ENCODE measurements around the gene DUSP22. TPM values are rescaled to one million over a fixed set of nuclear protein-coding genes. Genes with fewer than 3 reads are reported as not detected.
"Not testable (repeated sequence)": the region's sequence is repeated elsewhere in the genome, so short reads cannot be mapped to it uniquely, and the experiment has no call there.

DUSP22 gene
- total RNA-seq, 1 donor from 2014 or later = 22.5 TPM

DNA sequence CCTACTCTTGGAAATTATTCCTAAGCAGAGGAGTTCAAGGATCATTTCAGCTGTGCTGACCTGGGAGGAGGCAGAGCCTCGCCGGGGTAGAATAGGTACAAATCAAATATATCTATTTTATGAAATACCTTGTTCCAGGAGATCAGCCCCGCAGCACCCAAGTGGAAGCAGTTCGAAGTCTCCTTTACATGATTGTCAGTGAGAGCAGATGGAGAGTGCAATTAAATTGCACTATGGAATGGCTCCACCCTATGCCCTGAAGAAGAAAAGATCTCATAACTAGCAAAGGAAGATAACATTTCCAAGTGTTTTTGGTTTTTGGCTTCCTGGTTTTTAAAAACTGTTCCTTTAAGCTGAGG is 31.4 kb downstream of the DUSP22 start:
- Mint-ChIP-seq H3K4me3 (no peak overlapping the region), H3K4me1 (peaks cover 13% of the 10 kb centered on the region), H3K27me3 (no peaks in the 10 kb centered on the region), H3K36me3 (ENCODE audit: low read depth) (peaks cover 4% of the 10 kb centered on the region), H3K27ac (no peak overlapping the region), H3K9me3 (no peaks in the 10 kb centered on the region)
- DNase-seq = no peak
- intact Hi-C loops (cut with micrococcal nuclease) = no loop called here

GRCh38 chr6:324116-324728 is 31.9 kb downstream of the DUSP22 start:
- Mint-ChIP-seq H3K36me3 (ENCODE audit: low read depth) (peaks cover 2% of the 10 kb centered on the region), H3K9me3 (no peaks in the 10 kb centered on the region), H3K27ac (no peak overlapping the region), H3K27me3 (no peaks in the 10 kb centered on the region), H3K4me1 (peaks cover 11% of the 10 kb centered on the region), H3K4me3 (no peak overlapping the region)
- no peak for DNase-seq
- intact Hi-C loops (cut with micrococcal nuclease) = no loop called here

DNA sequence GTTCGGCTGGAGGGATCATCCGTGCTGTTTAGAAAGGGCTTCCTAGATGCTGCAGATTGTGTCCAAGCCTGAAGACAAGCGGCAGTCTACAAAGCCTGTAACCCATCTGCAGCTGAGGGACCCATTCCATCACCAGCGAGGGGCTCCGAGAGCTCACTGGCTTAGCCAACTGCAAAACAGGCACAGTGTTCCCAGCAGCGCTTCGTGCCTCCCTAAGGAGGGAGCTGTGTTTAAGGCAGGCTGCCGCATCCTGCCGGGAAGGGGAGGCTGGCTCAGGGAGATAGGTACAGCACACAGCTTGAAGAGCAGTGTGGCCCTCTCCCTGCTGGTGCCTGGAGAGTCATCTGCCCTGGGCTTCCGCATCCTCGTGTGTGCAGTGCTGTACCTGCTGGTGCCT is 32.4 kb downstream of the DUSP22 start:
- no peak for DNase-seq
- intact Hi-C loops (cut with micrococcal nuclease) = no loop called here
- Mint-ChIP-seq H3K9me3 (no peaks in the 10 kb centered on the region), H3K4me3 (no peak overlapping the region), H3K27ac (no peak overlapping the region), H3K4me1 (peaks cover 6% of the 10 kb centered on the region), H3K36me3 (ENCODE audit: low read depth) (no peaks in the 10 kb centered on the region), H3K27me3 (no peaks in the 10 kb centered on the region)

DNA sequence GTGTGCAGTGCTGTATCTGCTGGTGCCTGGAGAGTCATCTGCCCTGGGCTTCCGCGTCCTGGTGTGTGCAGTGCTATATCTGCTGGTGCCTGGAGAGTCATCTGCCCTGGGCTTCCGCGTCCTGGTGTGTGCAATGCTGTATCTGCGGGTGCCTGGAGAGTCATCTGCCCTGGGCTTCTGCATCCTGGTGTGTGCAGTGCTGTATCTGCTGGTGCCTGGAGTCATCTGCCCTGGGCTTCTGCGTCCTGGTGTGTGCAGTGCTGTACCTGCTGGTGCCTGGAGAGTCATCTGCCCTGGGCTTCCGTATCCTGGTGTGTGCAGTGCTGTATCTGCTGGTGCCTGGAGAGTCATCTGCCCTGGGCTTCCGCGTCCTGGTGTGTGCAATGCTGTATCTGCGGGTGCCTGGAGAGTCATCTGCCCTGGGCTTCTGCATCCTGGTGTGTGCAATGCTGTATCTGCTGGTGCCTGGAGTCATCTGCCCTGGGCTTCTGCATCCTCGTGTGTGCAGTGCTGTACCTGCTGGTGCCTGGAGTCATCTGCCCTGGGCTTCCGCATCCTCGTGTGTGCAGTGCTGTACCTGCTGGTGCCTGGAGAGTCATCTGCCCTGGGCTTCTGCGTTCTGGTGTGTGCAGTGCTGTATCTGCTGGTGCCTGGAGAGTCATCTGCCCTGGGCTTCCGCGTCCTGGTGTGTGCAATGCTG is 33.0 kb downstream of the DUSP22 start:
- not testable (repeated sequence) for H3K36me3 Mint-ChIP-seq (ENCODE audit: low read depth)

DNA sequence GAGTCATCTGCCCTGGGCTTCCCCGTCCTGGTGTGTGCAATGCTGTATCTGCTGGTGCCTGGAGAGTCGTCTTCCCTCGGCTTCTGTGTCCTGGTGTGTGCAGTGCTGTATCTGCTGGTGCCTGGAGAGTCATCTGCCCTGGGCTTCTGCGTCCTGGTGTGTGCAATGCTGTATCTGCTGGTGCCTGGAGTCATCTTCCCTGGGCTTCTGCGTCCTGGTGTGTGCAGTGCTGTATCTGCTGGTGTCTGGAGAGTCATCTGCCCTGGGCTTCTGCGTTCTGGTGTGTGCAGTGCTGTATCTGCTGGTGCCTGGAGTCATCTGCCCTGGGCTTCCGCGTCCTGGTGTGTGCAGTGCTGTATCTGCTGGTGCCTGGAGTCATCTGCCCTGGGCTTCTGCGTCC is 33.8 kb downstream of the DUSP22 start:
- not testable (repeated sequence) for H3K9me3 Mint-ChIP-seq, H3K27ac Mint-ChIP-seq

More for the DNA sequence above, 33.0 kb downstream of the DUSP22 start:
- H3K4me3 Mint-ChIP-seq; H3K27me3 Mint-ChIP-seq; DNase-seq; intact Hi-C loops (cut with micrococcal nuclease); H3K9me3 Mint-ChIP-seq; H3K4me1 Mint-ChIP-seq; H3K27ac Mint-ChIP-seq: not testable (repeated sequence)

DNA sequence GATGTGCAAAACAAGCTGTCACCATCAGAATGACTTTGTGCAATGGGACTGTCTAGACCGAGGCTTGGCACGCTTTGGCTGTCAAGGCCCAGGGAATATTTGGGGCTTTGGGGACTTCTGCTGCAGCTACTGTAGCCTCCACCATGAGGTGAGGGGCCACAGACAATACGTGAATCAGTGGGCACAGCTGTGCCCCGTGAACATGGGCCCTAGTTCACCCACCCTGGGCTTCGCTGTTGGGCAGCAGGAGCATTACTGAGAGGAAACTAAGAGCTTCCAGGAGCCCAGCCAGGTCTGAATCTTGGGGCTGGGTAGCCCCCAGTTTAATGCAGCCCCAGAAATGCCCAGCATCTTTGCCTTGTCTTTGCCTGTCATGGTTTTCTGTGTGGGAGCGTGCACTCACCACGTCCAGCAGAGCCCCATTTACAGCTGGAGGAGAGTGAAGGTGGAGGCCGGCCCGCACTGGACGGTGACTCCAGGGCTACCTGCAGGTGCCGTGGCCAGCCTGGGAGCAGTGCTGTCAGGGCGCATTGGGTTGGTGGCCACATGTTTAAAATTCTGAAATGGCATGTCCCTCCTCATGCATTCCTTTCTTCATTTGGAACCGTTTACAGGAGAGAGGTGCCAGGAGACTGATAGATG is 34.7 kb downstream of the DUSP22 start:
- no peak for DNase-seq
- H3K27ac Mint-ChIP-seq = no peak overlapping the region
- intact Hi-C loops (cut with micrococcal nuclease) = no loop called here
- H3K4me3 Mint-ChIP-seq = no peak overlapping the region
- peaks cover 6% of the 10 kb centered on the region for H3K4me1 Mint-ChIP-seq
- H3K9me3 Mint-ChIP-seq = no peaks in the 10 kb centered on the region
- no peaks in the 10 kb centered on the region for H3K36me3 Mint-ChIP-seq (ENCODE audit: low read depth)
- H3K27me3 Mint-ChIP-seq = no peaks in the 10 kb centered on the region

More for the DNA sequence above, 33.8 kb downstream of the DUSP22 start:
- H3K36me3 Mint-ChIP-seq (ENCODE audit: low read depth); H3K4me1 Mint-ChIP-seq; H3K4me3 Mint-ChIP-seq; intact Hi-C loops (cut with micrococcal nuclease); DNase-seq; H3K27me3 Mint-ChIP-seq: not testable (repeated sequence)

DNA sequence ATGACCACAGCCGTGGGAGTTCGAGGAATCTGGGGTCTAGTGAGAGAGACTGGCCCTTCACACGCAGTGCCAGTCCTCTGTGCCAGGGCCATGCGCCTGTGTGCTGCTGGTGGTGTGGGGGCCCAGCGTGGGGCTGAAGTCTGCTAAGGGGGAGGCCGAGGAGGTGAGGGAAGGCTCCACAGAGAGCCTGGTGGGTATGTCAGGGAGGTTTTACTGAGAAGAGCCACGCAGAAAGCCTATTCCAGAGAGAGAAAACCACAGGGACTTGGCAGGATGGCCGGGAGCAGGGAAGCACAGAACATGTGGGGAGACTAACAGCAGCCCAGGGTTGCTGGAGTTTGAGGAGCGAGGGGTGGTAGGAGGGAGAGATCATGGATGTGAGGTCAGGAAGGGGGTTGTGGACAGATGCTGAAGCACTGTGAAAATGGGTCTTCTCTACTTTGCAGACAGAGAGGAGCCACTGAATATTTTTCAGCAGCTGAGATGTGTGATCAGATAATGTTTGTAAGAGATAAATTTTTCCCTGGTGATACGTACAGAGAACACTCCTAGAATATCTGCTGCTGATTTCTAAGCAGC is 35.3 kb downstream of the DUSP22 start:
- Mint-ChIP-seq H3K27me3 (no peaks in the 10 kb centered on the region), H3K27ac (no peak overlapping the region), H3K4me3 (no peak overlapping the region), H3K4me1 (peaks cover 6% of the 10 kb centered on the region), H3K36me3 (ENCODE audit: low read depth) (no peaks in the 10 kb centered on the region), H3K9me3 (no peaks in the 10 kb centered on the region)
- no peak for DNase-seq
- intact Hi-C loops (cut with micrococcal nuclease) = no loop called here

- H3K9me3 Mint-ChIP-seq = no peaks in the 10 kb centered on the region
- H3K36me3 Mint-ChIP-seq (ENCODE audit: low read depth) = no peaks in the 10 kb centered on the region
- H3K27ac Mint-ChIP-seq = no peak overlapping the region
- H3K4me1 Mint-ChIP-seq = peaks cover 6% of the 10 kb centered on the region
- no peak overlapping the region for H3K4me3 Mint-ChIP-seq
- no peaks in the 10 kb centered on the region for H3K27me3 Mint-ChIP-seq
- no peak for DNase-seq
- intact Hi-C loops (cut with micrococcal nuclease) = no loop called here
These were observed 35.9 kb downstream of the DUSP22 start for GRCh38 chr6:328136-328670.

DNA sequence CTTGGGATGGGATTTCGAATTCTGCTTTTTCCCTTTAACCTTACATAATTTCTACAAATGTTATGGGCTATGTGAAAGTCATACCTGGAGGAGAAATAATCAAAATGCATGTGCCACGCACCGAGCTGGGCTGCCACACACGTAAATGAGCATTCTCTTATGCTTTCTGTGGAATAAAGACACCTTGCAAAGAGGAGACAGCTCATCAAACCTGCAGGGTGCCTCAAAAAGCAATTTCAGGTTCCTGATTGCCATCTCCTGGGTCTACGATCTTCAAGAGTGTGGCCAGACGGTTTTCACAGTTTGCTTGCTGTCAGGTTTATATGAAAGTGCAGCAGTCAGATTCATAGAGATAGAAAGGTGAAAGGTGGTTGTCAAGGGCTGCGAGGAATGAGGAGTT is 36.6 kb downstream of the DUSP22 start:
- Mint-ChIP-seq H3K27me3 (no peaks in the 10 kb centered on the region), H3K4me3 (no peak overlapping the region), H3K9me3 (no peaks in the 10 kb centered on the region), H3K36me3 (ENCODE audit: low read depth) (no peaks in the 10 kb centered on the region), H3K27ac (no peak overlapping the region), H3K4me1 (peaks cover 6% of the 10 kb centered on the region)
- DNase-seq = no peak
- intact Hi-C loops (cut with micrococcal nuclease) = no loop called here

DNA sequence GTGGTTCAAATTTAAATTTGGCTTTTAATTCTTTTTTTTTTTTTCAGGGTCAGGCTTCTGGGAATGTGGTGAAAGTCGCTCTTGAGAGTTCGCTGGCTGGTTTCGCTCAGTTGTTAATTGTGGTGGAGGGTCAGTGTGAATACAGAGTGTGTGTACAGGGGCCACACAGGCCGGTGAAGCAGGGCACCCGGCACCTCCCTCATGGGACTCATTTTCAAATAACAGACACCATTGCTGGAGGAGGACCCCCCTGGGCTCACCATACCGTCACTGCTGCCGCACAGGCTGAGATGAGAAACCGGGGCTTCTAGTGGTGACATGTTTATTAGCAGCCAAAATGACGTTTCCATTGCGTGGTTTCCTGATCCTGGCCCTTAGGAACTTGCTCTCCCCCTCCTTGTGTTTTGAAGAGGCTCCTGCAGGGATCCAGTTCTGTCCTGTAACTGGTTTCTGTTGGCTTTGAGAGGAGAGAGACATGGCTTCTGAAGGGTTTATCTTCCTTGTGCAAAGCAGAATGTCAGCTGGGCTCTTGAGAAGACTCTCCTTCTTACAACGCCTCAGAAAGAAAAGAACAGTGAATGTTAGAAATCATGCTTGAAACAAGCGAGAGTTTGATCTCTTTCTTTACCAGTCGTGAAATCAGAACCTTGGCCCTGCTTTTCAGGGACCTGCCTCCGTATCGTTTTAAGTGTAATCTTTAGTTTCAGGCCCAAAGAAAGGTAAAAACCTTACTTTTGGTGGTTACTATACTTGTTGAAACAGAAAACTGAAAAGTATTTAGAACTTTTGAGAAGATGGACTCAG is 37.8 kb downstream of the DUSP22 start:
- no peak for DNase-seq
- Mint-ChIP-seq H3K27me3 (no peaks in the 10 kb centered on the region), H3K27ac (no peak overlapping the region), H3K4me3 (no peak overlapping the region), H3K36me3 (ENCODE audit: low read depth) (no peaks in the 10 kb centered on the region), H3K9me3 (no peaks in the 10 kb centered on the region), H3K4me1 (peaks cover 6% of the 10 kb centered on the region)
- intact Hi-C loops (cut with micrococcal nuclease) = no loop called here

- H3K27me3 Mint-ChIP-seq = no peaks in the 10 kb centered on the region
- no peaks in the 10 kb centered on the region for H3K36me3 Mint-ChIP-seq (ENCODE audit: low read depth)
- no peaks in the 10 kb centered on the region for H3K9me3 Mint-ChIP-seq
- H3K27ac Mint-ChIP-seq = no peak overlapping the region
- intact Hi-C loops (cut with micrococcal nuclease) = no loop called here
- peaks cover 9% of the 10 kb centered on the region for H3K4me1 Mint-ChIP-seq
- H3K4me3 Mint-ChIP-seq = no peak overlapping the region
- DNase-seq = no peak
These were observed 38.7 kb downstream of the DUSP22 start for GRCh38 chr6:330948-331347.

DNA sequence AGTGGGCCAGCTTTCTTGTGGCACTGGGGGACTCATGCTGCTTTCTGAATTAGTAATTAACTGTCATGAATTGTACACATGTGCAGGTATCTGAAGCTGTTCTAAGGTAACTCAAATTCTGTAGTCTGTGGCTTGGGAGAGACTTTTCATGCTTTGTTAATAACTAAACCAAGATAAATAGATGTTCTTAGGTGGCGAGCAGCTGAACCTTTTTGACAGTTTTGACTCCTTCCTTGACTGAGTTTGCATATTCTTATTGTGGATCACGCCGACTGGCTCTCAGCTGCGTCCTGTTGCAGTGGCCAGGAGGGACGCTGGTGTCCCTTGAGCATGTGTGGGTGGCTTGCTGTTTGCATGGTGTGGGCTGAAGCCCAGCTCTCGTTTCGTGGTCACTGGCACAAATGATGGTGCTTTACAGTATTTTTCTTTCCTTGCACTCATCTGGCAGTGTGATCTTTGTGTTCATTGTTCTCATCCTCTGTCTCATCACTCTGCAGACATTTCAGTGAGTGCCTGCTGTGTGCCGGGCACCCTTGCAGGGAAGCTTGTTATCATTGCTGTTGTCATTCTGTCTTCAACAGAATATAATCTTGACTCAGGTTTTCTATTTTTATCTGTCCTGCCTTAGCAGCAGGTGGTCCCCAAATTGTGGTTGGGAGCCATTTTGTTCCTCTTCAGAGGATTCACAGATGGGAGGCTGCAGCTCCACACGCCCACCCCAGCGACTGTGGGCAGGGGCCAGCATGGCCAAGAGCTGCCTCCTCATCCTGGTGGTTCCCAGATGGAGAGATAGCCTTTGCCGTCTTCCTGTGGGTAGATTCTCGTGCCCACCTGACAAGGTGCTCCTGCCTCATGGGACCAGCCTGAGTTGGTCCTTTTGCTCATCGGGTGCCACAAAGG is 39.6 kb downstream of the DUSP22 start:
- no peak overlapping the region for H3K4me3 Mint-ChIP-seq
- DNase-seq = no peak
- intact Hi-C loops (cut with micrococcal nuclease) = no loop called here
- H3K4me1 Mint-ChIP-seq = peaks cover 18% of the 10 kb centered on the region
- no peaks in the 10 kb centered on the region for H3K36me3 Mint-ChIP-seq (ENCODE audit: low read depth)
- H3K9me3 Mint-ChIP-seq = no peaks in the 10 kb centered on the region
- H3K27ac Mint-ChIP-seq = no peak overlapping the region
- H3K27me3 Mint-ChIP-seq = no peaks in the 10 kb centered on the region

GRCh38 chr6:332671-333070 is 40.4 kb downstream of the DUSP22 start:
- DNase-seq = no peak
- no peaks in the 10 kb centered on the region for H3K27me3 Mint-ChIP-seq
- H3K27ac Mint-ChIP-seq = no peak overlapping the region
- H3K9me3 Mint-ChIP-seq = no peaks in the 10 kb centered on the region
- H3K36me3 Mint-ChIP-seq (ENCODE audit: low read depth) = no peaks in the 10 kb centered on the region
- peaks cover 21% of the 10 kb centered on the region for H3K4me1 Mint-ChIP-seq
- H3K4me3 Mint-ChIP-seq = no peak overlapping the region
- intact Hi-C loops (cut with micrococcal nuclease) = no loop called here
